Astrocyte (in vitro differentiated cells and primary cell): ENCODE measurements around the gene PARD6A. TPM values are rescaled to one million over a fixed set of nuclear protein-coding genes. Genes with fewer than 3 reads are reported as not detected.

Source experiments
- DNase-seq: peaks from one replicate; pipeline ENCODE4 v3.0.0-alpha.2; 2010; ENCODE audit warnings: low read depth
- FAIRE-seq: peaks from 2 replicates; lab custom pipeline; 2011; peaks lifted over from hg19 to GRCh38; lab: Jason Lieb, UNC
- H2AFZ ChIP-seq: 2 replicates; pipeline ENCODE4 v1.6.0; 2012; ENCODE audit warnings: low read depth, low read length, inconsistent platforms
- H3K27ac ChIP-seq: 2 replicates; pipeline ENCODE4 v1.5.1; 2011; ENCODE audit warnings: low read depth, low read length, inconsistent platforms
- H3K27me3 ChIP-seq: 2 replicates; pipeline ENCODE4 v1.6.0; 2011; ENCODE audit warnings: low read length, inconsistent platforms; ENCODE audit not compliant: insufficient read depth
- H3K36me3 ChIP-seq: 2 replicates; pipeline ENCODE4 v1.5.1; 2011; ENCODE audit warnings: low read length, inconsistent platforms; ENCODE audit not compliant: insufficient read depth
- H3K4me1 ChIP-seq: 2 replicates; pipeline ENCODE4 v1.5.1; 2011; ENCODE audit warnings: low read length, inconsistent platforms; ENCODE audit not compliant: insufficient read depth
- H3K4me2 ChIP-seq: 2 replicates; pipeline ENCODE4 v1.6.0; 2012; ENCODE audit warnings: low read length, inconsistent platforms
- H3K4me3 ChIP-seq: 2 replicates; pipeline ENCODE4 v1.5.1; 2011; ENCODE audit warnings: low read depth, mild to moderate bottlenecking, low read length, inconsistent platforms; ENCODE audit not compliant: insufficient read depth
- H3K79me2 ChIP-seq: 2 replicates; pipeline ENCODE4 v1.6.0; 2012; ENCODE audit warnings: mild to moderate bottlenecking, low read length, inconsistent platforms; ENCODE audit not compliant: insufficient read depth
- H3K9ac ChIP-seq: 2 replicates; pipeline ENCODE4 v1.6.0; 2012; ENCODE audit warnings: mild to moderate bottlenecking, low read length, inconsistent platforms
- H3K9me3 ChIP-seq: 2 replicates; pipeline ENCODE4 v1.5.1; 2012; ENCODE audit warnings: low read depth, mild to moderate bottlenecking, low read length, inconsistent platforms; ENCODE audit not compliant: insufficient read depth
- H4K20me1 ChIP-seq: 2 replicates; pipeline ENCODE4 v1.6.0; 2012; ENCODE audit warnings: low read length, inconsistent platforms; ENCODE audit not compliant: insufficient read depth
- H3K27ac Mint-ChIP-seq: one replicate; pipeline ENCODE4 v1.8.0; 2021; ENCODE audit warnings: mild to moderate bottlenecking, mixed read lengths; ENCODE audit not compliant: unreplicated experiment
- H3K27me3 Mint-ChIP-seq: one replicate; pipeline ENCODE4 v1.8.0; 2021; ENCODE audit warnings: low read depth, mixed read lengths; ENCODE audit not compliant: unreplicated experiment
- H3K36me3 Mint-ChIP-seq: one replicate; pipeline ENCODE4 v1.8.0; 2021; ENCODE audit warnings: low read depth, mixed read lengths; ENCODE audit not compliant: unreplicated experiment
- H3K4me1 Mint-ChIP-seq: one replicate; pipeline ENCODE4 v1.8.0; 2021; ENCODE audit warnings: low read depth, mixed read lengths; ENCODE audit not compliant: unreplicated experiment
- H3K4me3 Mint-ChIP-seq: one replicate; pipeline ENCODE4 v1.8.0; 2021; ENCODE audit warnings: mild to moderate bottlenecking, moderate library complexity, mixed read lengths; ENCODE audit not compliant: unreplicated experiment
- H3K9me3 Mint-ChIP-seq: one replicate; pipeline ENCODE4 v1.8.0; 2021; ENCODE audit warnings: mild to moderate bottlenecking, mixed read lengths; ENCODE audit not compliant: unreplicated experiment
- EZH2 ChIP-seq: IDR thresholded peaks from 2 replicates; pipeline ENCODE4 v1.6.1; 2012; ENCODE audit warnings: mild to moderate bottlenecking, low read length, inconsistent platforms; ENCODE audit not compliant: insufficient read depth
- total RNA-seq: library from RNA; stranded (reverse); gene quantifications from 2 replicates; pipeline ENCODE4 v1.2.1, GENCODE V29; 2021
- TF ChIP-seq, protein P1 (sequence below): IDR thresholded peaks from 2 replicates; pipeline ENCODE4 v1.5.1; 2011; ENCODE audit warnings: low read depth, mild to moderate bottlenecking, inconsistent platforms, low read length, moderate library complexity; ENCODE audit not compliant: insufficient read depth

The PARD6A gene
- total RNA-seq, 1 donor from 2014 or later: 1.4 TPM

DNA sequence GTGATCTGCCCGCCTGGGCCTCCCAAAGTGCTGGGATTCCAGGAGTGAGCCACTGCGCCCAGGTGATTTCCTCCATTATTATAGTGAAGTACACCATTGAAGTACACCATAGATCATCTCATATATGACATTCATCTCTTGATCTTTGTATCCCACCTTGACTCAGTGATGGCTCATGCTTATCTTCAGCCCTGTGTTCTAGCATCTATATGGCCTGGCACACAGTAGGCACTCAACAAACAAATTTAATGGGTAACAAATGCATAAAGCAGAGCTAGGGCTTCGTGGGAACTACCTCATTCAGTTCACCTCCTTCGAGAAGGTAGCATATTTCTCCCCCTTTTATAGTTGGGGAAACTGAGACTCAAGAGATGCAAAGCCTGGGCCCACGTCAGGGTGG is 4.8 kb downstream of the PARD6A start:
- Histone ChIP-seq H3K4me1 (peaks cover 22% of the 10 kb centered on the region), H3K79me2 (no peaks in the 10 kb centered on the region), H3K27me3 (no peaks in the 10 kb centered on the region), H3K36me3 (no peaks in the 10 kb centered on the region), H3K4me3 (no peak overlapping the region), H3K9me3 (no peaks in the 10 kb centered on the region), H3K4me2 (peak overlapping the region; percentile 85), H3K9ac (peak overlapping the region; percentile 66), H4K20me1 (peaks cover 7% of the 10 kb centered on the region), H3K27ac (no peak overlapping the region), H2AFZ (peak overlapping the region; percentile 84)
- Mint-ChIP-seq H3K27ac (no peak overlapping the region), H3K36me3 (peaks cover 6% of the 10 kb centered on the region), H3K9me3 (no peaks in the 10 kb centered on the region), H3K4me3 (peak overlapping the region; percentile 76), H3K27me3 (peaks cover 6% of the 10 kb centered on the region), H3K4me1 (peaks cover 4% of the 10 kb centered on the region)
- no peak for FAIRE-seq
- TF ChIP-seq, protein P1, sequence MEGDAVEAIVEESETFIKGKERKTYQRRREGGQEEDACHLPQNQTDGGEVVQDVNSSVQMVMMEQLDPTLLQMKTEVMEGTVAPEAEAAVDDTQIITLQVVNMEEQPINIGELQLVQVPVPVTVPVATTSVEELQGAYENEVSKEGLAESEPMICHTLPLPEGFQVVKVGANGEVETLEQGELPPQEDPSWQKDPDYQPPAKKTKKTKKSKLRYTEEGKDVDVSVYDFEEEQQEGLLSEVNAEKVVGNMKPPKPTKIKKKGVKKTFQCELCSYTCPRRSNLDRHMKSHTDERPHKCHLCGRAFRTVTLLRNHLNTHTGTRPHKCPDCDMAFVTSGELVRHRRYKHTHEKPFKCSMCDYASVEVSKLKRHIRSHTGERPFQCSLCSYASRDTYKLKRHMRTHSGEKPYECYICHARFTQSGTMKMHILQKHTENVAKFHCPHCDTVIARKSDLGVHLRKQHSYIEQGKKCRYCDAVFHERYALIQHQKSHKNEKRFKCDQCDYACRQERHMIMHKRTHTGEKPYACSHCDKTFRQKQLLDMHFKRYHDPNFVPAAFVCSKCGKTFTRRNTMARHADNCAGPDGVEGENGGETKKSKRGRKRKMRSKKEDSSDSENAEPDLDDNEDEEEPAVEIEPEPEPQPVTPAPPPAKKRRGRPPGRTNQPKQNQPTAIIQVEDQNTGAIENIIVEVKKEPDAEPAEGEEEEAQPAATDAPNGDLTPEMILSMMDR: no peak
- no peak for TF ChIP-seq EZH2
- DNase-seq: no peak

DNA sequence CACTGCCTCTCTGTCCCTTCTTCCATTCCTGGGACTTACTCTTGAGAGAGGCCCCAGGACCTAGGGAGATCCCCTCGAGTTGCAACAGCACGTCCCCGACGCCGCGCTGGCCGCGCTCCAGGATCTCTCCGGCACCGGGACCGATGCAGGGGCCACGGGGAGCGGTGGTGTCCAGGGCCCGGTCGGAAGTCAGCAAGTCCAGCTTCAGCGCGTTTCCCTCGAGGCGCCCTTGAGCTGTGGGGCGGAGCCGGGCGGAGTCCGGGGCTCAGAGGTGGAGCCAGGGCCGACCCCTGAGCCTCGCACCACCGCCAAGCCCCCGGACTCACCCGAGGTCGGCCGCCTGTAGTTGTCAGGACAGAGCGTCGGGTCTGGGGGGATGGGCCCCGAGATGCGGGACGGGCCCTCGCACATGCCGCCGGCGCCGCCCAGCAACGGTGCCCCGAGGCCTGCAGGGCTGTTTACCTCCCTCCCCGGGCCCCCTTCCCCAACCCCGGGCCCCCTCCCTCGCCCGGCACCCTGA is 5.3 kb downstream of the PARD6A start:
- Histone ChIP-seq H3K4me3 (peak overlapping the region; percentile 44), H2AFZ (peak overlapping the region; percentile 84), H3K27ac (no peak overlapping the region), H3K4me1 (peaks cover 20% of the 10 kb centered on the region), H3K4me2 (peak overlapping the region; percentile 85), H3K9ac (peak overlapping the region; percentile 66), H4K20me1 (peaks cover 7% of the 10 kb centered on the region), H3K9me3 (no peaks in the 10 kb centered on the region), H3K79me2 (no peaks in the 10 kb centered on the region), H3K36me3 (no peaks in the 10 kb centered on the region), H3K27me3 (no peaks in the 10 kb centered on the region)
- Mint-ChIP-seq H3K4me3 (peak overlapping the region; percentile 76), H3K4me1 (peaks cover 3% of the 10 kb centered on the region), H3K36me3 (peaks cover 6% of the 10 kb centered on the region), H3K9me3 (no peaks in the 10 kb centered on the region), H3K27ac (no peak overlapping the region), H3K27me3 (peaks cover 6% of the 10 kb centered on the region)
- no peak for FAIRE-seq
- DNase-seq: no peak
- no peak for TF ChIP-seq EZH2
- TF ChIP-seq, protein P1: no peak
